HG03342 (cell line): ENCODE measurements around the gene RPIA.

Source experiments
- ATAC-seq: cut with Tn5 transposase; IDR thresholded peaks from one replicate; pipeline ENCODE4 v1.9.1; 2021; ENCODE audit warnings: mild to moderate bottlenecking, moderate library complexity; ENCODE audit not compliant: unreplicated experiment

Gene RPIA

DNA sequence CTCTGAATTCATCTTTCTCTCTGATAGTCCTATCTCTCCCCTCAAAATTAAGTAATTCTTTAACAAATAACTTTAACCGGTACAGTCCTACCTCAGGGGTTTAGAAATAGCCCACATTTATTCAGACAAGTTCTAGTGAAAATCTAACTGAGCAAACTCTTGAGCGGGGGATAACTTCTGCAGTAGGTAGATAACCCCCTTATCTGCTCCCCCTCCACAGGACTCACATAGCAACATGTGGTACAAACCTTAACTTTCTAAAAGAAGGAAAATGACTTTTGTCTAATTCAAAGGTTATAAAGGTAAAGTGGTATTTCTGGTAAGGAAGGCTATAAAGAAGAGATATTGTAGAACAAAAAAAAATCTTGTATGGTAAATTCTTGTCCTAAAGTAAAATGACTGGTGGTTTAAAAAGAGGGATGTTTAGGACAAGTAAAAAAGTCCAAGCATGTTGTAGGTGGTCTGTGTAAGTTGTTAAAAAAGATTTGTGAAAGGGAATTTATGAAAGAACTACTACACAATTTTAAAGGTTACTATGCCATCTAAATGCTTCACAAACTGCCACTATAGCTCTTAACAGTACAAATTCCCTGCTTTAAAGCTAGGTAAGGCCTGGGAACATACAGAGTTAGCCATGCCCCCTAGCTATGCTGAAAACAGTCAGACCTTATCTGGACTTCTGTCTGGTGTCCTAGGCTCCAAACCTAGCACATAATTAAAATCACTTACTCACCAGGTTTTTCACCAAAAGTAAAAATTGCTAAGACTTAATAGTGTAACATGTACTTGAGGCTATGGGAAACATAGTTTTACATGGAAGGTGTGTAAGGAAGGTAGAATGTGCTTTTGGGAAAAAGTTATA is 8.1 kb upstream of the RPIA start:
- no peak for ATAC-seq

DNA sequence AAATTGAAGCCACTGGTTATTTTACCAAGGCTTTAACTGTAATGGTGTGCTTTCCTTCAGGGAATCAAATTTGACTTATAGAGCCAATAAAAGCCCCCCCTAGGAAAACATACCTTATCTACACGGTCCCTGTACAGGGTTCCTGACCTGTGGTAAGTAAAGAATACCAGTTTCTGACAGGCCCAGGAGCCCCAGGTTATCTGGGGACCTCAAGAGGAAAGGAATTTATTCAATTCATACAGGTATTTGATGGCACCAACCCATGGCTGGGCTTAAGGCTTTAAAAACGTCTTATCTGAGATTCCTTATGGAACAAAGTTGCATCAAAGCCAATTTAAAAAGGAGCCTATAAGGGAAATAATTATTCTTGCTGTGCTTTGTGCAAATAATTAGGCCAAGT is 7.0 kb upstream of the RPIA start:
- no peak for ATAC-seq

DNA sequence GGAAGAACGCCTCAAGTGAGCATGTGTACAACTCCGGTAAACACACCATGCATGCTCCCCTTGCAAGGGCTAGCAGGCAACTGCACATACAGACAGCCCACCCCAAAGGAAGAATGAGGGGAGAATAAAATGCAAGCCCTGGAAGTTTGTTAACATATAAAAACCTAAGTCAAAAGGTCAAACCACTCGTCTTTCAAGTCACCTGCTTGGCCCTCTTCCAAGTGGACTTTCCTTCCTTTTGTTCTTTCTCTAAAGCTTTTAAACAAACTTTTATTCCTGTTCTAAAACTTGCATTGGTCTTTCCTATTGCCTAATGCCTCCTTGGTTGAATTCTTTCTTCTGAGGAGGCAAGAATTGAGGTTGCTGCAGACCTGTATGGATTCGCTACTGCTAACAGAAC is 5.2 kb upstream of the RPIA start:
- ATAC-seq: no peak

DNA sequence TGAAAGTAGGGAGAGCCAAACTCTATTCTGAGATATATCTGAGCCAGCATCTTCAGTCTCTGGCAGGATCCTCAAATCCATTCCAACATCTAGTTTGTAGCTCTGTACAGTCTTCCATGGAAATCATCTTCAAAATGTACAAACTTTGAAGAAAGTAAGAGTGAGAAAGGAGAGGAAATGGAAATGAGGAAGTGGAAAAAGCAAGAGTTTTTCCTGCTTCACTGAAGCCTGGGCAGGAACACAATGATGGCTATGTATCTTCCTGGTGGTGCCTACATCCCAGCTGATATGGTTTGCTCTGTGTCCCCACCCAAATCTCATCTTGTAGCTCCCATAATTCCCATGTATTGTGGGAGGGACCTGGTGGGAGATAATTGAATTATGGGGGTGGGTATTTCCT is 4.1 kb upstream of the RPIA start:
- no peak for ATAC-seq

DNA sequence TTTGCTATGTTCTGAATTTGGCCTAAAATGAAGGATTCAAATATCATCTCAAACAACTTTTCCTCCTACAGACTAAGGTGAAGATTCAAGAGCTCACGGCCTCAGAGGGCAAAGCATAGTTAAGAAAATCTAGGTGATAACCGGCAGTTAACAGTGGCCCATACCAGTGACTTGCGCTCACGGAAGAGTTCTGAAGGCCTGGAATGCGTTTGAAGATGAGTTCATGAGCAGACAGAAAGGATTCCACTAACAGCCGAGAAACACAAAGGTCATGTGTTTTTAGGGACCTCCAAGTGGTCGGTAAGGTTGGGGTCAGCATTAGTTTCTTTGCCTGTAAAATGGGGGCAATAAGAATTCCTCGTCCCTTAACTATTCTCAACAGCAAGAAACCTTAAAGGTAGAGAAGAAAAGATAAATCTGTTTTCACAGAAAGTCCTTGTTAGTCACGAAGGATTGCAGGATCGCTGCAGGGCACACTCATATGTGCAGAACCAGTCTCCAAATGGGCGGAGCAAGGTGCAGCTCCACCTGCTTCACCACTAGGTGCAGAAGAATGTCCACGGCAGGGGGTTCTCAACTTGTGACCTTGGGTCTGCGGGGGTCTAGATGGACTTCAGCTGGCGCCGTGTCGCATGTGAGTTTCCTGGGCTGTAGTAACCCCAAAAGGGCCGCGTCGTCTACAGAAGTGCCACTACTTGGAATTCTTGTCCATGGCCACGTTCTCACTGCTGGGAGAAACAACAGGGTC is 708 bp upstream of the RPIA start:
- ATAC-seq: peak; percentile 16

DNA sequence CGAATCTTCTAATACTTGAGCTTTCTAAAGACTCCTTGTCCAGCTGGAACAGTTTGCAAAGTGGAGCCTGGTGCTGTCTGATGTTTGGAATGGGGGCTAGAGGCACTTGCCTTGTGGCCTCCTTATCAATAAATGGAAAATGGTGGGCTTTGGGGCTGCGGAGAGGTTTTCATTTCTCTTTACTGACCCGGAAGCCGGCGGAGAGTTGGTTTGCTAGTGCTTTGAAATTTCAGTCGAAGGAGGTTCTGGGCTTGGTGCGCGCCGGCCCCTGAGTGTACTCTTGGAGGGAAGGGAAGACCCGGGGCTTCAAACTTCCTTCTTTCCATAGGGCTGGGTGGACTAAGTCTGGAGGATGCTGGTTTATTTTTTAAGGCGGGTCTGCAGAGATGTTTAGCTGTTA is 714 bp downstream of the RPIA start:
- ATAC-seq: no peak

DNA sequence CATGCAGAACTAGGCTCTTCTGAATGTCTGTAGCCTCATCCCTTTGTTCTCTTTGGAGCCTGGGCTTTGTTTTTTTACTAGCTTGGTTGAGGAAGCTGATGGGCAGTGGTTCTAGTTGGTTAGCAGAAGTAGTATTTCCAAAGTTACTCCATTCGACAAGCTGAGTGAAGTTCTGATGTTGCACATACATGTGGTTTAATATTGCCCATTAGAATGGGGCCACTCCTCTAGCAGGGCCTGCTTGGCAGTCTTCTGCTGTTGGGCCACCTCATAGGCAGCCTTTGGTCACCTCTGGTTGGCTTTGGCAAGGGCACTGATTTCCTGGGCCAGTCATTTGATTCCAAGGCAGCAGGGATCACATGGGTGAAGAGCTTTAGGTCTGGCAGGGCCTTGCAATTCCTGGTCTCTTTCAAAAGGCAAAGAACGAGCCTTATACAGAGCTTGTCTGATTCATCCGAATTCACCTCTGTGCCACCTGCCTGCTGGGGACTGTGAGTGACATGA is 2.5 kb downstream of the RPIA start:
- ATAC-seq: no peak

DNA sequence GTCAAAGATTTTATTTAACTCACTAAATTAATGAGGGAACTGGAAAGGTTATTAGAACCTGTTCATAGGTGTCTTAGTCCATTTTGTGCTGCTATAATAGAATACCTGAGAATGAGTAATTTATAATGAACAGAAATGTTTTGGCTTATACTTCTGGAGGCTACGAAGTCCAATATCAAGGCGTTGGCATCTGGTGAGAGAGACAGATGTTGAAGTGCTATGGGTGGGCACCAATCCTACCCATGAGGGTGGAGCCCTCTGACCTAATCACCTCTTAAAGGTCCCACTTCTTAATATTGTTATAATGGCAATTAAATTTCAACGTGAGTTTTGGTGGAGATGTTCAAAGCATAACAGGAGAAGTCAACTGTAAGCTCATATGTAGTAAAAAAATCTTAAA is 5.1 kb downstream of the RPIA start:
- ATAC-seq: no peak

DNA sequence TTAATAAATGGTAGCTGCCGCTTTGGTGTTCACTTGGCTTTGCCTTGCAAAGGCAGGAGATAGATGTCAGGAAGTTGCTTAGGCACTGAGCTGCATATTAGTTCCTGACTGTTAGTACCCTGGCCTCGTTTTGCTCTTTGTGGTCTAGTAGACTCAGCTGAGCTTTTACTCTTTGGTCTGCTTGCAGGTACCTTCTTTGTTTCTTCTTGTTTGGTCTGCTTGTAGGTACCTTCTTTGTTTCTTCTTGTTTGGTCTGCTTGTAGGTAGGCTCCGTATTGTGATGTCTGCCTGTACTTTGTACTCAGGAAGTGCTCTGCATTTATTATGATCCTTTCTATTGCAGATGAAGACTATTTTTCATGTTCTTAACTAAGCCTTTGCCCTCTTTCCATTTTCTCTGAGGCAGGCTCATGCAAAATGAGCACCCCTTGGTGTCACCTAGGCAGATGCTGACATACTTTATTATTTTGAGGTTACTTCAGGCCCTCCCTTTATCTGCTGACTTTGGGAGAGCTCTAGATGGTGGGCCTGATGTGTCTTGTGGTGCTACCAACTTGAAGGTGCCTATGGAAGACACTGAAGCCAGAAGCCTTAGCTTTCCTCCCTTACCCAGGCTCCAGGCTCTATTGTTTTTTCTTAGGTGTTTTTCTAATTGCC is 6.0 kb downstream of the RPIA start:
- no peak for ATAC-seq

DNA sequence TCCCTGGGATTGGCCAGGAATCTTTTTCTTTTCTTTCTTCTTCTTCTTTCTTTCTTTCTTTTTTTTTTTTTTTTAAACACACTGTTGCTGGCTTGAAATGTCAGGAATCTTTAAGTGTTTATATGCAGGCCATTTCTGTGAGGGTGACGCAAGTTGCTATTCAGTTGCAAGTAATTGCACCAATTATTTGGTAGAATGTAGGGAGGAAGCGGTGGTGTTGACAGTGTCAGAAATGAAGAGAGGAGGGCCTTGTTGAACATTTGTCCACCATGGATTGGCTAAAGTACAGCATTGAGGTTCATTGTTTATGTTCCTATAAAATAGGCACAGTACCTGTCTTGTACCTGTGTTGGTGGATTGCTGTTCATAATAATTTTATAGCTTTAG is 6.5 kb downstream of the RPIA start:
- no peak for ATAC-seq

DNA sequence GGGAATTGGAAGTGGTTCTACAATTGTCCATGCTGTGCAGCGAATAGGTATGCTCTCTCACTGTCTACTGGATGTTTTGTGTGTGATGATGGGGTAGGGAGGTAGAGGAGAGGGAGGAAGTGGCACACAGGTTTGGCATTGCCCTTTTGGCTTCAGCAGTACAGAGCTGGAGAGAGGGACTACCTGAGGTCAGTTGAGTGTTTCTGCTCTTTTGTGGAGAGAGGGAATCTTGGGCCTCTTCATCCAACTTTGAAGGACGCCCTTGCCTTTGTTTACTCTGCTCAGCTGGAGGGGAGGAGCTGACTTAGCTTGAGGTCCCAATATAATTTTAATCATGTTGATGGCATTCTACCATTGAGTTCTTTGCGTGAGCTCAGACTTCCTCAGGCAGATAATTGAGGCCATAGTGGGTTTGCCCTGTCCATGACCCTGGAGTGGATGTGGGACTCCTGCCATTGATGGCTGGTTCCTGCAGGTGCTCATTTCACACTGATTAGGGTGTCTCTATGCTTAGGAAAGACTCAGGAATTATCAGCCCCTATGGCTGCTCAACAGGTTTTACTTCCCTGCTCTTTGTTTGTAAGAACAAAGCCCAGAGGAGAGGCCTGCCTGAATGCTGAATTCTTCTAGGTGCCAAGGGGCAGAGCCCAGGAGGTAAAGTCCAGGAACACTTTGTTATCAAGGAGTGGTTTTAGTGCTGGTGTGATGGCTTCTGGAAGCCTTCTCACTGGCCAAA is 7.2 kb downstream of the RPIA start:
- ATAC-seq: no peak

DNA sequence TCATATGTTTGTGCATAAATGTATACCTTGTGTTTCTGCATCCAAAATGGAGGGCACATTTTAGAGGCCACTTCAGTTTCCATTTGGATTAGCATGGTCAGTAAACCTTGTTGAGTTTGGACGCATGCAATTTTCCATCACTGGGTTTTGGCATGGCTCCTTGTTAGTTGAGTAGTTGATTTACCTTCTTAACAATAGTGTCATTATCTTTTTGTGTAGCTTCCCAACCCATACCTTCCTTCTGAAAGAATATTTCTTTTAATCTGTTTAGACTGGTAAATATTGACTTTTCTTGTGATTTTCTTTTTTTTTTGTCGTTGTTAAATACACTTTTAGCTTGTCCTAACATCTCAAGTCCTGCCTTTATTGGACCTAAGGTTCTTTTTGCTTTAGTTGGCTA is 15.5 kb downstream of the RPIA start:
- ATAC-seq: no peak

DNA sequence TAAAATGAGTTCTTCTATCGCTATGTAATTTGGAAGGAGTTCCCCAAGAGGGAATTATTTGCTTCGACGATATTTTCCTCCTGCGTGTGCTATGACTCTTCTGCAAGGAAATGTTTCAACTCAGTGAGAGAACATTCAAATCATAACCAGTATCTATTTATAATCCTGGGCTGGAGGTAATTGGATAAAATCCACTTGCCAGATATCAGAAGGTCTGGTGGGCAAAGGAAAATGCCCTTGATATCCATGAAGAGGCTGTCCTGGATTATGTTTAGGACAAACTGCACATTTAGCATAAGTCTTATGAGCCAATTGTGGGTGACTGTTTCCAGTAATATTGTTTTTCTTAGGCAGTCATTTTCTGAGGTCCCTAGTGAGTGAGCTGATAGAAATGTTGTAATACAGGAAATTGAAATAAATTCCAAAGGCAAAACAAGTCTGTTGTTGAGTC is 17.7 kb downstream of the RPIA start:
- no peak for ATAC-seq

DNA sequence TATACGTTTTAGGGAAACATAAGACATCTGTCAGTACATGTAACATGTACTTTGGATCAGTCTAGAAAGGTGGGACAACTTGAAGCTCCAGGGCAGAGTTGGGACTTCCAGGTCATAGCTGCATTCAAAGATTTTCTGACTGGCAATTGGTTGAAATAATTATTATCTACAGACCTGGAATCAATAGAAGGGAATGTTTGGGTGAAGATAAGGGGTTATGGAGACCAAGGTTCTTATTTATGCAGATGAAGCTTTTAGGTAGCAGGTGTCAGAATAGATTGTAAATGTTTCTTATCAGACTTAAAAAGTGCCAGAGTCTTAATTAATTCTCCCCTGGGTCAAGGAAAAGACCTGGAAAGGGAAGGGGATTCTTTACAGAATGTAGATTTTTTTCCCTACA is 19.8 kb downstream of the RPIA start:
- ATAC-seq: no peak

DNA sequence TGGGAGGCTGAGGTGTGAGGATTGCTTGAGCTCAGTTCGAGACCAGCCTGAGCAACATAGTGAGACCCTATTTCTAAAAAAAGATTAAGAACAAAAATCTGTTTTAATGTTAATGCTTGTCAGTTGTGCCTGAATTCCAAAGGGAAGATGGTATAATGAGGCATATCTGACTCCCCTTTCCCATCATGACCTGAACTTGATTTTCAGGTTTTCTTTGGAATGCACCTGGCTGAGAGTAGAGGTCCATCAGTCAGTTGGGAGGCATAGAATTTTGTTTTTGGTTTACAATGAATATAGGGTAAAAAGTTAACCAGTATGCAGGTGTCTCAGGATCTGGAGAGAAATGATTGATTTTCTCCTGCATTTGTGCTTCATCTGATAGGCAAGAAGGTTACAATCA is 20.4 kb downstream of the RPIA start:
- ATAC-seq: no peak

DNA sequence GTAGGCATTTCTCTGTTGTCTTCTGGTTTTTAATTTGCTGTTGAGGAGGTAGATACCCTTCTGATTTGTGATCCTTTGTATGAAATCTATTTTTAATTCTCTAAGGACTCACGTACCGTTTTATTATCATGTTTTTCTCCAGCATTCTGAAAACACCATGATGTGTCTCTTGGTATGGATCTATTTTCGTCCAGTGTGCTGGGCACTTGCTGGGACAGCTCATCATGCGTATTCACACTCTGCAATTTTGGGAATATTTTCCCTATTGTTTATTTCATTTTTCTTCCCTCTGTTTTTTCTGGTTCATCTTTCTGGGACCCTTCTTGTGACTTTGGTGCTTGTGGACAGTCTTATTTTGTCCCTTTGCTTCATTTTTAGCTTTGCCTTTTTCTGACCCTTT is 21.9 kb downstream of the RPIA start:
- no peak for ATAC-seq

DNA sequence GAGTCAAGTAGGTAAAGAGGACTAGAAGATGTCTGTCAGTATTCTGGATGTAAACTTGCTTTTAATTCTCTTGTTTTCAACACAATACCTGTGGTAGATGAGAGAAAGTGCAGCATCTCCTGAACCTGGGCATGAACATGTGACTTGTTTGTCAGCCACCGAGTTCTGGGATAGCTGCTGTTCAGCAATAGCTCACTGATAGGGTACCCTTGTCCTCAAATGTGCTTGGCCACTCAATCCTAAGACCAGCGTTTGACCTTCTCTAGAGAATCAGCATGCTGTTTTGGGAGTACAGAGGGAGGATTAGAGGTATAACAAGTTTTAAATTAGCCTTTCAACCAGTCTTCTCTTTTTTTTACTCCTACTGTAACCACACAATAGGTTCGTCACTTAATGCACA is 23.2 kb downstream of the RPIA start:
- ATAC-seq: no peak

DNA sequence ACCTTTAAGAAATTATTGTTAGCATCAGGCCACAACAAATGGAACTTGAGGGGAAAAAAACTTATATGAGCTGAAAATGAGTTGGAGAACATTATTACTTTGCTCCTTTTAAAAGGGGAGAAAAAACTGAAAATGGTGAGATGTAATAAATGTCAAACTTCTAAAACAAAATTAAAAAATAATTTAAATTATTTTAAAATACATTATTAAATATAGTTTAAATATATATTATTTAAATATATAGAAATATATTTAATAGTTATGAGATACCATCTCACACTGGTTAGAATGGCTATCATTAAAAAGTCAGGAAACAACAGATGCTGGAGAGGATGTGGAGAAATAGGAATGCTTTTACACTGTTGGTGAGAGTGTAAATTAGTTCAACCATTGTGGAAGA is 28.9 kb downstream of the RPIA start:
- no peak for ATAC-seq

DNA sequence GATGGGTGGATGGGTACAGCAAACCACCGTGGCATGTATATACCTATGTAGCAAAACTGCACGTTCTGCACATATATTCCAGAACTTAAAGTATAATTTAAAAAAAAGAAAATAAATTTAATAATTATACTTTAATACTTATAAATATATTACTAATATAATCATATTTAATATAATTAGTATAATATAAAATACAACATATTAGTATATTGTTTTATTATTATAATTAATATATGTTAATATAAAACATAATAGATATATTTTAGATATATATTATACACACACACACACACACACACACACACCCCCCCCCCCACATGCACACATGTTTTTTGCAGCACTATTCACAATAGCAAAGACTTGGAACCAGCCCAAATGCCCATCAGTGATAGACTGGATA is 29.8 kb downstream of the RPIA start:
- no peak for ATAC-seq

DNA sequence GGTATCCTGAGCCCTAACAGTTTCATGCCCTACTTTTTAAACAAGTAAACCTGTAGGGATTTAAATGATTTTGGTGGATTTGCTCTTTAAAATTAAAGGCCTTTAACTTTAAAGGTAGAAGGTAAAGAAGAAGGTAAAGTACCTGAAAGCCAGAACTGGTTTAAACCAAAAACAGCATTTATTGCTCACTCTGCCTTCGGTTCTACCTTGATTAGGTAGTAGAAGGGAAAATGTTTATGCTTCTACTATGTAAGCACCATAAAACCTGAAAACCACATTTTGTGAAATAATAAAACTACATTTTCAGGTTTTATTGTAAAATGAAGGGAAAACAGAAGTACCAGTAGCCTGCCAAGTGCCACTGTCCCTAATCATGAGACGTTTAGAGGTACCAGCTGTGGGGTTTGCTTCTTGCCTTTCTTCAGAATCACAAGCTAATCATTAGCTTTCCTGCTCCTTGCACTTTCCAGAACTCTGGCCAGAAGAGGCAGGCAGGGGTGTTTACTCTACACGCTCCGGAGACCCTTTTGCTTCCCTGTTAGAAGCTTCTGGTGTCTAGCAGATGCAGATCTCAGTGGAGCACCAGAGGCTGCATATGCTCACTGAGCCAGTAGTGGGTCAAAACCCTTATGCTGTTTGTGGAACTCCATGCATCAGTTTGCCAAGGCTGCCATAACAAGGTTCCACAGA is 33.3 kb downstream of the RPIA start:
- ATAC-seq: no peak
